ENCODE results near the gene KRT75.

KRT75 gene

GRCh38 chr12:52390739-52391617, 43.2 kb downstream of the KRT75 start:
- no peak for DNase-seq

- DNase-seq = no peak
These were observed 44.6 kb downstream of the KRT75 start for GRCh38 chr12:52389313-52390207.

- DNase-seq = no peak
These were observed 46.3 kb downstream of the KRT75 start for GRCh38 chr12:52387859-52388258.

GRCh38 chr12:52385226-52385702, 48.9 kb downstream of the KRT75 start, which contains the start of gene KRT84:
TSS of gene KRT84 (minus strand) at chr12:52385652. CDS start at chr12:52385585, 67 bp downstream.
- no peak for DNase-seq

- no peak for DNase-seq
These were observed 50.8 kb downstream of the KRT75 start for GRCh38 chr12:52383331-52383730.

GRCh38 chr12:52382854-52383253, 51.3 kb downstream of the KRT75 start:
- DNase-seq = no peak

GRCh38 chr12:52381206-52381605, 53.0 kb downstream of the KRT75 start:
- no peak for DNase-seq

- DNase-seq = no peak
These were observed 53.9 kb downstream of the KRT75 start for GRCh38 chr12:52380271-52380694.

GRCh38 chr12:52379536-52379935, 54.6 kb downstream of the KRT75 start:
- DNase-seq = no peak

- DNase-seq = no peak
These were observed 56.1 kb downstream of the KRT75 start for GRCh38 chr12:52378091-52378490.

- no peak for DNase-seq
These were observed 56.9 kb downstream of the KRT75 start for GRCh38 chr12:52377266-52377665.
